ENCODE measurements around the gene RNF220.

The RNF220 gene

DNA sequence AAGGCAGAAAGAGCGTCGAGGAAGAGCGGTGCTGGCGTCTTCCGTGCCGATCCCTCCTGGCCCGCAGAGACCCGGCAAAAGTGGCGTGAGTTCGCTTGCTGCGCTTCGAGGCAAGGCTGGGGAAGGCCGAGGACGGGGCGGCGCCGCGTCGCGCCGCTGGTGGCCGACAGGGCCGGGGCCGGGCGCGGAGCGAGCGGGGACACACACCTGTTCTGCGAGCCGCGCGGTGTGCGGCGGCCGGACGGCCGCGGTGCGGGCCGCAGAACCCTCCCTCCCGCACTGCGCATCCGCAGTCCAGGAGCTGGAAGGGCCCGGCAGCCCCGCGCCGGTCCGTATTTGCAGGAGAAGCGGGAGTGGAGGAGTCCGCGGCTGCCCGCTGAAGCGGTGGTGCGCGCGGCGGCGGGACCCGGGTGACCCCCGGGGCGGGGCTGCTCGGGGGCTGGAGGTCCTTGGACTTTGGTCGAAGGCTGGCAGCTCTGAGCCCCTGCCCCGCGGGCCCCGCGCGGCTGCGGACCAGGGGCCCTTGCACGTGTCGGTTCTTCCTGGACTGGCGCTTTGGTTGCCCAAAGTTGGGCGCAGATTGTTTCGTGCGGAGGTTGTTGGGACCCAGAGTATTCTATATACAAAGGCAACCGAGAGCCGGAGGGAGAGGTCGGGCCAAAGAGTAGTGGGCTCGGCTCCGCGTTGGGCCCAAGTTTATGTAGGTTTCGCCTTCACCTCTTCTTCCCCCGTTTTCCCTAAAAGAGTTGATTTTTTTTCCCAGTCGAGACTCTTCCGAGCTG, 2.6 kb downstream of the RNF220 start:
- Histone ChIP-seq H3K4me3 (ENCODE audit: low read length, poor library complexity, severe bottlenecking) (peak overlapping the region; percentile 91), H3K27me3 (ENCODE audit: insufficient read depth, low read length, poor library complexity, severe bottlenecking) (no peaks in the 10 kb centered on the region), H2AFZ (ENCODE audit: low read length) (no peak overlapping the region), H4K20me1 (ENCODE audit: insufficient read depth, low read length, poor library complexity, severe bottlenecking) (peaks cover 12% of the 10 kb centered on the region), H3K9me3 (ENCODE audit: insufficient read depth, low read depth, low read length) (no peaks in the 10 kb centered on the region), H3K4me2 (ENCODE audit: low read depth, low read length, poor library complexity, severe bottlenecking) (peak overlapping the region; percentile 92), H3F3A (ENCODE audit: low read depth) (peaks cover 3% of the 10 kb centered on the region; the same call in 1 of the 2 replicates), H3K9me2 (replicated peaks; ENCODE audit: low read depth, low read length) (no peaks in the 10 kb centered on the region), H3K79me2 (ENCODE audit: insufficient read depth, low read length) (peaks cover 74% of the 10 kb centered on the region), H3K4me1 (ENCODE audit: insufficient read depth, low read length, poor library complexity, severe bottlenecking) (peaks cover 42% of the 10 kb centered on the region), H3K9ac (ENCODE audit: low read depth, low read length, poor library complexity, severe bottlenecking) (peak overlapping the region; percentile 95), H3K36me3 (ENCODE audit: insufficient read depth, low read length) (peaks cover 7% of the 10 kb centered on the region; the same call in 1 of the 2 replicates)
- TF ChIP-seq, protein P1, sequence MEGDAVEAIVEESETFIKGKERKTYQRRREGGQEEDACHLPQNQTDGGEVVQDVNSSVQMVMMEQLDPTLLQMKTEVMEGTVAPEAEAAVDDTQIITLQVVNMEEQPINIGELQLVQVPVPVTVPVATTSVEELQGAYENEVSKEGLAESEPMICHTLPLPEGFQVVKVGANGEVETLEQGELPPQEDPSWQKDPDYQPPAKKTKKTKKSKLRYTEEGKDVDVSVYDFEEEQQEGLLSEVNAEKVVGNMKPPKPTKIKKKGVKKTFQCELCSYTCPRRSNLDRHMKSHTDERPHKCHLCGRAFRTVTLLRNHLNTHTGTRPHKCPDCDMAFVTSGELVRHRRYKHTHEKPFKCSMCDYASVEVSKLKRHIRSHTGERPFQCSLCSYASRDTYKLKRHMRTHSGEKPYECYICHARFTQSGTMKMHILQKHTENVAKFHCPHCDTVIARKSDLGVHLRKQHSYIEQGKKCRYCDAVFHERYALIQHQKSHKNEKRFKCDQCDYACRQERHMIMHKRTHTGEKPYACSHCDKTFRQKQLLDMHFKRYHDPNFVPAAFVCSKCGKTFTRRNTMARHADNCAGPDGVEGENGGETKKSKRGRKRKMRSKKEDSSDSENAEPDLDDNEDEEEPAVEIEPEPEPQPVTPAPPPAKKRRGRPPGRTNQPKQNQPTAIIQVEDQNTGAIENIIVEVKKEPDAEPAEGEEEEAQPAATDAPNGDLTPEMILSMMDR (conservative IDR thresholded peaks at IDR 0.05; ENCODE audit: low read length) = no peak
- TF ChIP-seq EZH2phosphoT487 (IDR thresholded peaks at IDR 0.05; ENCODE audit: borderline replicate concordance) = no peak

DNA sequence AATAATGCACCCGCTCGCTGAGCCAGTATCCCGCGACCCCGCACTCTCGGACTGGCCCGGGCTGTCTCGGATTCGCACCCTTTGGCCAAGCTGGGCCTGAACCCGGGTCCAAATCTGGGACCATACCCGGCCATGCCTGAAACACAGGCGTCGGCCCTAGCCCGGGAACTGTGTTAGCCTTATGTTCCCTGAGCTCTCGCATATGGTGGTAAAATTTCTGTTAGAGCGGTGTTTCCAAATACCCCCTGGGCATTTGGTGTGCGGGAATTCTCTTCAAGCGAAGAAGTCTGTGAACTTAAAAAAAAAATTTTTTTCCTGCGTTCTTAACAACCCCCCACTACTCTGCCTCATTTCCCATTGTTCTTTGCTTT, 3.1 kb downstream of the RNF220 start:
- H3K9ac ChIP-seq (ENCODE audit: low read depth, low read length, poor library complexity, severe bottlenecking) = peak overlapping the region; percentile 89

DNA sequence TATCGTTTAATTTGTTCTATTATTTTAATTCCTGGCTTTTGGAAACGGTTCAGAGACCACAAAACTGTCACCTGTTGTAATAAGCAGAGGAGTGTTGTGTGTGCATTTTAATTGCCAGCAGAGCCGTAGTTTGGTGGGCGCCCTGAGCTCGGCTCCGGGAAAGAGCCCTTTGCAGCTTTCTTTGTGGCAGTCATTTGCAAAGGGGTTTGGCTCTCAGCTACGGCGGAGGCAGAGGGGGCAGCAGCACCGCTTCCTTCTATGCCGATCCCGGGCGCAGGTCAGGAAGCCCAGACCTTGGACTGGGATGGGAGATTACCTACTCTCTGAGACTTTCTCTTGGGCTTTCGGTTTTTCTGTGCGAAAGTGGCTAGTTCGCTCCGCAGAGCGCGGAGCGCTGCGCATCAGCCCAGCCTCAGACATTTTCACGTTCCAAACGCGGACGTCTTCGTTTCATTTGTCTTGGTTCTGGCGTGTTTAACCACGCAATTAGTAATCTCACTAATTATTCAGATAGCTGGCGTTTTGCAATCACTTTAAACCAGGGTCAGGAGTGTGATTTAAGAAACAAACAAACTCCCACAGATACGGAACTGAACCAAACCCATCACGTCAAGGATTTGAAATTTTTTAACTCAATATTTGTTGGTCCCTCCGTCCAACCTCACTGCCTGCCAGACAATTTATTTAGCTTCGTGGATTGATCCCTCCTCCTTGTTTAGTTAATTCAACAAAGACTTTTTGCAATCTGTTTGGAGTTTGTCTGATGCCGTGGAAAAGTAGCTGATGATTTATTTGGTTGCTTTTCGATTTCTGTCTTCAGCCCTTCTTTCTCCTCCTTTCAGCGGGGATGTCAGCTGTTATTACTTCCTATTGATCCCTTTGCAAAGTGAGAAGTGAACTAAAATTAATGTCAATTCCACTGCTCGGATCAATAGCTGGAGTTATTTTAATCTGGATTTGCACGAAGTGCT, 3.9 kb downstream of the RNF220 start:
- TF ChIP-seq EZH2phosphoT487 (IDR thresholded peaks at IDR 0.05; ENCODE audit: borderline replicate concordance) = no peak
- TF ChIP-seq, protein P1 (conservative IDR thresholded peaks at IDR 0.05; ENCODE audit: low read length) = no peak
- Histone ChIP-seq H3K9ac (ENCODE audit: low read depth, low read length, poor library complexity, severe bottlenecking) (peak overlapping the region; percentile 89), H3F3A (ENCODE audit: low read depth) (peaks cover 3% of the 10 kb centered on the region; the same call in 1 of the 2 replicates), H3K79me2 (ENCODE audit: insufficient read depth, low read length) (peaks cover 87% of the 10 kb centered on the region), H3K4me2 (ENCODE audit: low read depth, low read length, poor library complexity, severe bottlenecking) (peak overlapping the region; percentile 92), H3K9me3 (ENCODE audit: insufficient read depth, low read depth, low read length) (no peaks in the 10 kb centered on the region), H4K20me1 (ENCODE audit: insufficient read depth, low read length, poor library complexity, severe bottlenecking) (peaks cover 15% of the 10 kb centered on the region), H3K36me3 (ENCODE audit: insufficient read depth, low read length) (peaks cover 20% of the 10 kb centered on the region; the same call in 1 of the 2 replicates), H3K27me3 (ENCODE audit: insufficient read depth, low read length, poor library complexity, severe bottlenecking) (no peaks in the 10 kb centered on the region), H3K4me1 (ENCODE audit: insufficient read depth, low read length, poor library complexity, severe bottlenecking) (peaks cover 55% of the 10 kb centered on the region), H2AFZ (ENCODE audit: low read length) (peak overlapping the region; percentile 40; the same call in 1 of the 2 replicates), H3K9me2 (replicated peaks; ENCODE audit: low read depth, low read length) (no peaks in the 10 kb centered on the region), H3K4me3 (ENCODE audit: low read length, poor library complexity, severe bottlenecking) (peak overlapping the region; percentile 91)

More for the DNA sequence above, 3.1 kb downstream of the RNF220 start:
- Histone ChIP-seq H3K9me2 (replicated peaks; ENCODE audit: low read depth, low read length) (no peaks in the 10 kb centered on the region), H2AFZ (ENCODE audit: low read length) (no peak overlapping the region), H3K4me1 (ENCODE audit: insufficient read depth, low read length, poor library complexity, severe bottlenecking) (peaks cover 48% of the 10 kb centered on the region), H4K20me1 (ENCODE audit: insufficient read depth, low read length, poor library complexity, severe bottlenecking) (peaks cover 13% of the 10 kb centered on the region), H3K79me2 (ENCODE audit: insufficient read depth, low read length) (peaks cover 80% of the 10 kb centered on the region), H3K4me2 (ENCODE audit: low read depth, low read length, poor library complexity, severe bottlenecking) (peak overlapping the region; percentile 92), H3F3A (ENCODE audit: low read depth) (peaks cover 3% of the 10 kb centered on the region; the same call in 1 of the 2 replicates), H3K36me3 (ENCODE audit: insufficient read depth, low read length) (peaks cover 13% of the 10 kb centered on the region; the same call in 1 of the 2 replicates), H3K27me3 (ENCODE audit: insufficient read depth, low read length, poor library complexity, severe bottlenecking) (no peaks in the 10 kb centered on the region), H3K9me3 (ENCODE audit: insufficient read depth, low read depth, low read length) (no peaks in the 10 kb centered on the region), H3K4me3 (ENCODE audit: low read length, poor library complexity, severe bottlenecking) (peak overlapping the region; percentile 91)
- TF ChIP-seq, protein P1 (conservative IDR thresholded peaks at IDR 0.05; ENCODE audit: low read length) = no peak
- TF ChIP-seq EZH2phosphoT487 (IDR thresholded peaks at IDR 0.05; ENCODE audit: borderline replicate concordance) = no peak
